PC-9 (cell line): ENCODE results near the gene TRIM28. TPM values are rescaled to one million over a fixed set of nuclear protein-coding genes. Genes with fewer than 3 reads are reported as not detected.

ENCODE experiments used
- BruUV-seq: library from RNA; stranded (reverse); fragments of 400-500 nt; replicated peaks from 2 replicates; lab custom pipeline; 2021; lab: Mats Ljungman, UMichigan
- CTCF ChIA-PET: fragments of 300-600 bp; sonication (Branson Sonifier 250); formaldehyde crosslinking; loops from one replicate; lab custom pipeline; 2022; ENCODE audit warnings: antibody characterized with exemption; lab: Charles Lee
- POLR2A ChIA-PET: fragments of 300-600 bp; sonication (Branson Sonifier 250); formaldehyde crosslinking; loops from one replicate; lab custom pipeline; 2022; ENCODE audit warnings: antibody characterized with exemption; ENCODE audit not compliant: unreplicated experiment; lab: Charles Lee
- DNase-seq, 2 experiments: peaks; one replicate each; pipeline versions ENCODE4 v3.0.0 to v3.0.0-alpha.2; 2015 to 2022; ENCODE audit warnings: mixed read lengths in 1 of 2
- H2AFZ ChIP-seq: fragments of 200-600 bp; sonication (generic); 2 replicates; pipeline ENCODE4 v1.8.1; 2017; ENCODE audit warnings: antibody characterized with exemption
- H3F3A ChIP-seq: fragments of 200-600 bp; sonication (generic); 2 replicates; pipeline ENCODE4 v1.8.1; 2017; ENCODE audit warnings: antibody characterized with exemption, mild to moderate bottlenecking, low read depth; ENCODE audit not compliant: insufficient read depth
- H3K27ac ChIP-seq: fragments of 200-600 bp; sonication (generic); 2 replicates; pipeline ENCODE4 v1.6.1; 2016; ENCODE audit warnings: mixed run types
- H3K27me3 ChIP-seq: fragments of 200-600 bp; sonication (generic); 2 replicates; pipeline ENCODE4 v1.6.1; 2016; ENCODE audit warnings: low read depth, mixed run types; ENCODE audit not compliant: insufficient read depth
- H3K36me3 ChIP-seq: fragments of 200-600 bp; sonication (generic); 2 replicates; pipeline ENCODE4 v1.6.1; 2016; ENCODE audit warnings: low read depth, mixed run types
- H3K4me1 ChIP-seq: fragments of 200-600 bp; sonication (generic); replicated peaks from 2 replicates; pipeline ENCODE4 v1.6.1; 2016; ENCODE audit warnings: mixed run types; ENCODE audit not compliant: insufficient read depth
- H3K4me2 ChIP-seq: fragments of 200-600 bp; sonication (generic); 2 replicates; pipeline ENCODE4 v1.6.1; 2017; ENCODE audit warnings: mixed run types
- H3K4me3 ChIP-seq: fragments of 200-600 bp; sonication (generic); 2 replicates; pipeline ENCODE4 v1.6.1; 2016; ENCODE audit warnings: mixed run types
- H3K79me2 ChIP-seq: fragments of 200-600 bp; sonication (generic); 2 replicates; pipeline ENCODE4 v1.6.1; 2017; ENCODE audit warnings: low read depth, mixed run types
- H3K9me2 ChIP-seq: fragments of 200-600 bp; sonication (generic); 2 replicates; pipeline ENCODE4 v1.8.1; 2017; ENCODE audit warnings: mild to moderate bottlenecking; ENCODE audit not compliant: insufficient read depth
- H3K9me3 ChIP-seq: fragments of 200-600 bp; sonication (generic); 2 replicates; pipeline ENCODE4 v1.8.1; 2016; ENCODE audit warnings: low read depth; ENCODE audit not compliant: insufficient read depth
- H4K20me1 ChIP-seq: fragments of 200-600 bp; sonication (generic); 2 replicates; pipeline ENCODE4 v1.8.1; 2017; ENCODE audit not compliant: insufficient read depth
- EZH2 ChIP-seq: fragments of 200-600 bp; sonication (generic); IDR thresholded peaks from 2 replicates; pipeline ENCODE4 v1.8.0; 2017; ENCODE audit warnings: antibody characterized with exemption, low read depth
- intact Hi-C: fragments of 100-400 bp; cut with micrococcal nuclease; formaldehyde crosslinking; loops from one replicate; pipeline ENCODE4 v1.10.0; 2022; ENCODE audit not compliant: unreplicated experiment
- total RNA-seq: library from RNA; stranded (reverse); gene quantifications from 2 replicates; pipeline ENCODE4 v1.2.3, GENCODE V29; 2021
- TF ChIP-seq, protein P1 (sequence below): fragments of 200-600 bp; sonication (generic); conservative IDR thresholded peaks from 2 replicates; pipeline ENCODE4 v1.6.1; 2017; ENCODE audit warnings: mixed run types, antibody characterized with exemption, mild to moderate bottlenecking, moderate library complexity

Gene TRIM28
- total RNA-seq, 1 experiment from 2014 or later: 322 TPM

DNA sequence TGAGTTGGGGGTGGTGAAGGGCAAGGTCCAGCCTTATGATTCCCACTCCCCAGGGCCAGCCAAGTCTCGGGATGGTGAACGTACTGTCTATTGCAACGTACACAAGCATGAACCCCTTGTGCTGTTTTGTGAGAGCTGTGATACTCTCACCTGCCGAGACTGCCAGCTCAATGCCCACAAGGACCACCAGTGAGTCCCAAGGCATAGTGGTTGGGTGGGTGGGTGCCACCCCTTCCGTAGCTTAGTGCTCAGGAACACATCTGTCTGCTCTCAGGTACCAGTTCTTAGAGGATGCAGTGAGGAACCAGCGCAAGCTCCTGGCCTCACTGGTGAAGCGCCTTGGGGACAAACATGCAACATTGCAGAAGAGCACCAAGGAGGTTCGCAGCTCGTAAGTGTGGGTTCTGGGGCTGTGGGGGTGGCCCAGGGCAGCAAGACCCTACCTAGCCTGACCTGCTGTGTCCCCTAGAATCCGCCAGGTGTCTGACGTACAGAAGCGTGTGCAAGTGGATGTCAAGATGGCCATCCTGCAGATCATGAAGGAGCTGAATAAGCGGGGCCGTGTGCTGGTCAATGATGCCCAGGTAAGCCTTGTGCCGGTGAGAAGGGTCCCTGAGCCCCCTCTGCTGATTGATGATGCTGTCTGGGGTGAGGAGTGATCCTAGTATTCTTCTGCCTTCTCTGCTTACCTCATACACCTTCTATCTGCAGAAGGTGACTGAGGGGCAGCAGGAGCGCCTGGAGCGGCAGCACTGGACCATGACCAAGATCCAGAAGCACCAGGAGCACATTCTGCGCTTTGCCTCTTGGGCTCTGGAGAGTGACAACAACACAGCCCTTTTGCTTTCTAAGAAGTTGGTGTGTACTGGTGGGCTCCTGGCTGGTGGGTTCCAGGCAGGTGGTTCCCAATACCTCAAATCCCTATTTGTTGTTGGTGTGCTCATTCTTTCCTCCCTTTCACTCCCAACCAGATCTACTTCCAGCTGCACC, 3.8 kb downstream of the TRIM28 start:
- Histone ChIP-seq H4K20me1 (peaks cover 29% of the 10 kb centered on the region), H3K27me3 (no peaks in the 10 kb centered on the region), H3K4me1 (peaks cover 10% of the 10 kb centered on the region; the same call in 1 of the 2 replicates), H3K36me3 (peaks cover 5% of the 10 kb centered on the region; the same call in 1 of the 2 replicates), H3K4me3 (no peak overlapping the region), H3K79me2 (peaks cover 44% of the 10 kb centered on the region), H3K27ac (no peak overlapping the region), H2AFZ (no peak overlapping the region), H3K4me2 (no peak overlapping the region), H3F3A (peaks cover 21% of the 10 kb centered on the region; the same call in 1 of the 2 replicates), H3K9me2 (no peaks in the 10 kb centered on the region), H3K9me3 (no peaks in the 10 kb centered on the region)
- no peak for TF ChIP-seq EZH2
- TF ChIP-seq, protein P1, sequence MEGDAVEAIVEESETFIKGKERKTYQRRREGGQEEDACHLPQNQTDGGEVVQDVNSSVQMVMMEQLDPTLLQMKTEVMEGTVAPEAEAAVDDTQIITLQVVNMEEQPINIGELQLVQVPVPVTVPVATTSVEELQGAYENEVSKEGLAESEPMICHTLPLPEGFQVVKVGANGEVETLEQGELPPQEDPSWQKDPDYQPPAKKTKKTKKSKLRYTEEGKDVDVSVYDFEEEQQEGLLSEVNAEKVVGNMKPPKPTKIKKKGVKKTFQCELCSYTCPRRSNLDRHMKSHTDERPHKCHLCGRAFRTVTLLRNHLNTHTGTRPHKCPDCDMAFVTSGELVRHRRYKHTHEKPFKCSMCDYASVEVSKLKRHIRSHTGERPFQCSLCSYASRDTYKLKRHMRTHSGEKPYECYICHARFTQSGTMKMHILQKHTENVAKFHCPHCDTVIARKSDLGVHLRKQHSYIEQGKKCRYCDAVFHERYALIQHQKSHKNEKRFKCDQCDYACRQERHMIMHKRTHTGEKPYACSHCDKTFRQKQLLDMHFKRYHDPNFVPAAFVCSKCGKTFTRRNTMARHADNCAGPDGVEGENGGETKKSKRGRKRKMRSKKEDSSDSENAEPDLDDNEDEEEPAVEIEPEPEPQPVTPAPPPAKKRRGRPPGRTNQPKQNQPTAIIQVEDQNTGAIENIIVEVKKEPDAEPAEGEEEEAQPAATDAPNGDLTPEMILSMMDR: no peak
- no TSS peak for BruUV-seq
- CTCF ChIA-PET: no interaction called here
- no peak for DNase-seq
- POLR2A ChIA-PET: no interaction called here
- intact Hi-C loops: no loop called here

- POLR2A ChIA-PET: interaction anchor here (0.6 kb wide), 1 partner anchor 779 kb away, joined by 3 read pairs; the partner anchor contains the start of gene ZNF586
- Histone ChIP-seq H3K4me1 (peaks cover 16% of the 10 kb centered on the region; the same call in 1 of the 2 replicates), H3K4me2 (no peak overlapping the region), H4K20me1 (peaks cover 29% of the 10 kb centered on the region), H2AFZ (no peak overlapping the region), H3F3A (peaks cover 22% of the 10 kb centered on the region; the same call in 1 of the 2 replicates), H3K36me3 (peaks cover 5% of the 10 kb centered on the region; the same call in 1 of the 2 replicates), H3K27ac (no peak overlapping the region), H3K4me3 (no peak overlapping the region), H3K79me2 (peaks cover 51% of the 10 kb centered on the region), H3K27me3 (no peaks in the 10 kb centered on the region), H3K9me2 (no peaks in the 10 kb centered on the region), H3K9me3 (no peaks in the 10 kb centered on the region)
- BruUV-seq: no TSS peak
- no peak for DNase-seq
- CTCF ChIA-PET: no interaction called here
- no peak for TF ChIP-seq EZH2
- TF ChIP-seq, protein P1: no peak
- intact Hi-C loops: no loop called here
Measured at GRCh38 chr19:58548859-58549663, 5.2 kb downstream of the TRIM28 start.
